ENCODE results near the gene EPDR1.

EPDR1 gene

DNA sequence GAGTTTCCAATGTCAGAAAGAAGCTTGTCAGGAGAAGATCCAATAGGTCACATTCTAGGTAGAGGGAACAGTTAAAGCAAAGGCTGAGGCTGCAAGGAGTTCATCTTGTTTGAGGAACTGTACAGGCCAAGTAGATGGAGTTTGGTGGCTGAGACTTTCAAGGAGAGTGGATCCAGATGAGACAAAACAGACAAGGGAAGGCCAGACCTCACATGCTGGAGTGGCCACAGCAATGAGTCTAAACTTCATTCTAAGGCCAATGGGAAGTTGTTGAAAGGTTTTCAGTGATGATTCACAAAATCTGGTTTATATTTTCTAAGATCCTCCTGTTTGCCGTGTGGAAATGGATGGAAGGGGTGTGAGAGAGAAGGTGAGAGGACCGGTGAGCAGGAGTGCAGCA lies 40.0 kb downstream of the EPDR1 start:
- TF ChIP-seq EP300 (IDR thresholded peaks at IDR 0.05; ENCODE audit: borderline replicate concordance) = no peak
- TF ChIP-seq, protein P1, sequence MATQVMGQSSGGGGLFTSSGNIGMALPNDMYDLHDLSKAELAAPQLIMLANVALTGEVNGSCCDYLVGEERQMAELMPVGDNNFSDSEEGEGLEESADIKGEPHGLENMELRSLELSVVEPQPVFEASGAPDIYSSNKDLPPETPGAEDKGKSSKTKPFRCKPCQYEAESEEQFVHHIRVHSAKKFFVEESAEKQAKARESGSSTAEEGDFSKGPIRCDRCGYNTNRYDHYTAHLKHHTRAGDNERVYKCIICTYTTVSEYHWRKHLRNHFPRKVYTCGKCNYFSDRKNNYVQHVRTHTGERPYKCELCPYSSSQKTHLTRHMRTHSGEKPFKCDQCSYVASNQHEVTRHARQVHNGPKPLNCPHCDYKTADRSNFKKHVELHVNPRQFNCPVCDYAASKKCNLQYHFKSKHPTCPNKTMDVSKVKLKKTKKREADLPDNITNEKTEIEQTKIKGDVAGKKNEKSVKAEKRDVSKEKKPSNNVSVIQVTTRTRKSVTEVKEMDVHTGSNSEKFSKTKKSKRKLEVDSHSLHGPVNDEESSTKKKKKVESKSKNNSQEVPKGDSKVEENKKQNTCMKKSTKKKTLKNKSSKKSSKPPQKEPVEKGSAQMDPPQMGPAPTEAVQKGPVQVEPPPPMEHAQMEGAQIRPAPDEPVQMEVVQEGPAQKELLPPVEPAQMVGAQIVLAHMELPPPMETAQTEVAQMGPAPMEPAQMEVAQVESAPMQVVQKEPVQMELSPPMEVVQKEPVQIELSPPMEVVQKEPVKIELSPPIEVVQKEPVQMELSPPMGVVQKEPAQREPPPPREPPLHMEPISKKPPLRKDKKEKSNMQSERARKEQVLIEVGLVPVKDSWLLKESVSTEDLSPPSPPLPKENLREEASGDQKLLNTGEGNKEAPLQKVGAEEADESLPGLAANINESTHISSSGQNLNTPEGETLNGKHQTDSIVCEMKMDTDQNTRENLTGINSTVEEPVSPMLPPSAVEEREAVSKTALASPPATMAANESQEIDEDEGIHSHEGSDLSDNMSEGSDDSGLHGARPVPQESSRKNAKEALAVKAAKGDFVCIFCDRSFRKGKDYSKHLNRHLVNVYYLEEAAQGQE (IDR thresholded peaks at IDR 0.05; ENCODE audit: low read depth) = no peak
- TF ChIP-seq TAF1 (IDR thresholded peaks at IDR 0.05; ENCODE audit: low read depth) = no peak
- no peak for TF ChIP-seq CREB1 (IDR thresholded peaks at IDR 0.05; ENCODE audit: low read depth)
- TF ChIP-seq NFIC (IDR thresholded peaks at IDR 0.05) = no peak
- no peak for TF ChIP-seq EGR1 (IDR thresholded peaks at IDR 0.05)
- no peak for TF ChIP-seq RAD21 (IDR thresholded peaks at IDR 0.05; ENCODE audit: low read depth)
- no peak for TF ChIP-seq ZBTB7A (IDR thresholded peaks at IDR 0.05; ENCODE audit: low read depth)
- no peak for TF ChIP-seq CEBPB (IDR thresholded peaks at IDR 0.05)
- TF ChIP-seq, protein P2, sequence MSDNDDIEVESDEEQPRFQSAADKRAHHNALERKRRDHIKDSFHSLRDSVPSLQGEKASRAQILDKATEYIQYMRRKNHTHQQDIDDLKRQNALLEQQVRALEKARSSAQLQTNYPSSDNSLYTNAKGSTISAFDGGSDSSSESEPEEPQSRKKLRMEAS (IDR thresholded peaks at IDR 0.05) = no peak
- TF ChIP-seq, protein P3, sequence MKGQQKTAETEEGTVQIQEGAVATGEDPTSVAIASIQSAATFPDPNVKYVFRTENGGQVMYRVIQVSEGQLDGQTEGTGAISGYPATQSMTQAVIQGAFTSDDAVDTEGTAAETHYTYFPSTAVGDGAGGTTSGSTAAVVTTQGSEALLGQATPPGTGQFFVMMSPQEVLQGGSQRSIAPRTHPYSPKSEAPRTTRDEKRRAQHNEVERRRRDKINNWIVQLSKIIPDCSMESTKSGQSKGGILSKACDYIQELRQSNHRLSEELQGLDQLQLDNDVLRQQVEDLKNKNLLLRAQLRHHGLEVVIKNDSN (IDR thresholded peaks at IDR 0.05) = no peak
- TF ChIP-seq TEAD4 (IDR thresholded peaks at IDR 0.05) = no peak

DNA sequence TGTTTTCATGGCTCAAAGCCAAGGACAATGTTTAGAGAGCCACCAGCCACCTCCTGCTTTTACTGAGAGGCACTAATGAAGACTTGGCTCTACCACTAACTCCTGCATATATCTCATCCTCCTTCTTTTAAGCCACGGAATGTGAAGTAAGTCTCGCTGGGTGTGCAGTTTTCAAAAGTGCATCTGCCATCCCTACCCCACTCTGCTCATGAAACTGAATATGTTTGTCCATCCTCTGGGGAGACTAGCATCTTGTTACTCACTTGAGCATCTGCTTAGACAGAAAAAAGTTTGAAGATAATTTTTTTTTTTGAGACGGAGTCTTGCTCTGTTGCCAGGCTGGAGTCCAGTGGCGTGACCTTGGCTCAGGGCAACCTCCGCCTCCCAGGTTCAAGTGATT lies 40.8 kb downstream of the EPDR1 start:
- no peak for TF ChIP-seq TCF12 (IDR thresholded peaks at IDR 0.05; ENCODE audit: low read depth)
- TF ChIP-seq FOXM1 (IDR thresholded peaks at IDR 0.05; ENCODE audit: borderline replicate concordance, low read depth) = no peak
- TF ChIP-seq RAD21 (IDR thresholded peaks at IDR 0.05; ENCODE audit: low read depth) = no peak
- TF ChIP-seq, protein P2 (IDR thresholded peaks at IDR 0.05) = no peak
- TF ChIP-seq YY1 (IDR thresholded peaks at IDR 0.05; ENCODE audit: low read depth) = no peak
- TF ChIP-seq TEAD4 (IDR thresholded peaks at IDR 0.05) = no peak
- TF ChIP-seq TAF1 (IDR thresholded peaks at IDR 0.05; ENCODE audit: low read depth) = no peak

DNA sequence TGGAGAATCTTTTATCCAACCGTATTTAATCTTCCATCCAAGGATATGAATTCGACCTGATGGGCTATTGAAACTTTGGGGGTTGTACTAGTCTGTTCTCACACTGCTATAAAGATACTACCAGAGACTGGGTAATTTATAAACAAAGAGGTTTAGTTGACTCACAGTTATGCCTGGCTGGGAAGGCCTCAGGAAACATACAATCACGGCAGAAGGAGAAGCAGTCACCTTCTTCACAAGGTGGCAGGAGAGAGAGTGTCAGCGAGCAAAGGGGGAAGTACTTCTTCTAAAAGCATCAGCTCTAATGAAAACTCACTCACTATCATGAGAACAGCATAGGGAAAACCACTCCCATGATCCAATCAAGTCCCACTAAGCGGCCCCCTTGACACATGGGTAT lies 43.8 kb downstream of the EPDR1 start:
- TF ChIP-seq EP300 (IDR thresholded peaks at IDR 0.05; ENCODE audit: borderline replicate concordance) (no peak), TEAD4 (IDR thresholded peaks at IDR 0.05) (no peak), TAF1 (IDR thresholded peaks at IDR 0.05; ENCODE audit: low read depth) (no peak), CEBPB (IDR thresholded peaks at IDR 0.05) (no peak), CREB1 (IDR thresholded peaks at IDR 0.05; ENCODE audit: low read depth) (no peak), YY1 (IDR thresholded peaks at IDR 0.05; ENCODE audit: low read depth) (no peak), NFIC (IDR thresholded peaks at IDR 0.05) (no peak), ZBTB7A (IDR thresholded peaks at IDR 0.05; ENCODE audit: low read depth) (no peak), EGR1 (IDR thresholded peaks at IDR 0.05) (no peak), FOXM1 (IDR thresholded peaks at IDR 0.05; ENCODE audit: borderline replicate concordance, low read depth) (no peak), TCF12 (IDR thresholded peaks at IDR 0.05; ENCODE audit: low read depth) (no peak), RAD21 (IDR thresholded peaks at IDR 0.05; ENCODE audit: low read depth) (no peak)
- TF ChIP-seq, protein P2 (IDR thresholded peaks at IDR 0.05) = no peak
- TF ChIP-seq, protein P1 (IDR thresholded peaks at IDR 0.05; ENCODE audit: low read depth) = no peak
- TF ChIP-seq, protein P3 (IDR thresholded peaks at IDR 0.05) = no peak

DNA sequence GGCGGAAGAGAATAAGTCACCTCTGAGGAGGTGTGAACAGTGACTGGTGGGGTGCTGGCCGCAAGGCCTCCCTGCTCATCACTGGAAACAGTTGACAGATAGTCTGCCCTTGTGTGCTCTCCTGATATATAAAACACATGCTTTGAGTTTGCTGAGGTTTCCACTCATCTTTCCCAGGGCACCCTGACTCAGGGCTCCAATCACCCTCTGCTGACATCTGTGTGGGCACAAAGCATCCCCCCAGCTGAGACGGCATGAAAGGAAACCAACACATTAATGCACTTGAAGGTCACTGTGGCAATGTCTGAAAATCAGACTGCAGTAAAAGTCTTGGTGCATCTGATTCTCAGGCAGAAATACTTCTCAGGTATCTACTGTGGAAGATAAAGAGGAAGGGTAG lies 49.8 kb downstream of the EPDR1 start:
- no peak for TF ChIP-seq CREB1 (IDR thresholded peaks at IDR 0.05; ENCODE audit: low read depth)
- TF ChIP-seq, protein P3 (IDR thresholded peaks at IDR 0.05) = no peak
- no peak for TF ChIP-seq RAD21 (IDR thresholded peaks at IDR 0.05; ENCODE audit: low read depth)

DNA sequence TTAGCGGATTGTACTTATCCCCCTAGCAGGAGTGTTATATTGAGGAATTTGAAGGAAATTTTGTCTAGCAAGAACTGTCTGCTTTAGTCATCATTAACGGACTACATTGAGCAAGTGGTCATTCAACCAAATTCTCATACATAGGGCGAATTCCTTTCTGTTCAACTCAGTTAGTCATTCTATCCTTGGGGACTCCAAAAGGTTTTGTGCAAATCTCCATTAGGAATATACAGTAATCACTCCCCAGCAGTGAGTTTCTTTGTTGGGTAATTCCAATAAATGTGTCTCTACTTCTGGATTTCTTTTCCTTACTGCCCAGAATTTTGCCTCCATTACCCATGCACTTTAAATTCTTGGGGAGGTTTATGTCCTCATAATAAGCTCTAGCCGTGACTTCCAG lies 51.1 kb downstream of the EPDR1 start:
- TF ChIP-seq TAF1 (IDR thresholded peaks at IDR 0.05; ENCODE audit: low read depth) (no peak), CEBPB (IDR thresholded peaks at IDR 0.05) (no peak), FOXM1 (IDR thresholded peaks at IDR 0.05; ENCODE audit: borderline replicate concordance, low read depth) (no peak), NFIC (IDR thresholded peaks at IDR 0.05) (no peak), ZBTB7A (IDR thresholded peaks at IDR 0.05; ENCODE audit: low read depth) (no peak), EP300 (IDR thresholded peaks at IDR 0.05; ENCODE audit: borderline replicate concordance) (no peak), RAD21 (IDR thresholded peaks at IDR 0.05; ENCODE audit: low read depth) (no peak), TEAD4 (IDR thresholded peaks at IDR 0.05) (no peak), YY1 (IDR thresholded peaks at IDR 0.05; ENCODE audit: low read depth) (no peak), TCF12 (IDR thresholded peaks at IDR 0.05; ENCODE audit: low read depth) (no peak), CREB1 (IDR thresholded peaks at IDR 0.05; ENCODE audit: low read depth) (no peak), EGR1 (IDR thresholded peaks at IDR 0.05) (no peak)
- TF ChIP-seq, protein P1 (IDR thresholded peaks at IDR 0.05; ENCODE audit: low read depth) = no peak
- TF ChIP-seq, protein P3 (IDR thresholded peaks at IDR 0.05) = no peak
- TF ChIP-seq, protein P2 (IDR thresholded peaks at IDR 0.05) = no peak
